ENCODE data around the gene CBS.
A peak's percentile ranks its signal among the peaks of the same experiment; 100 is the strongest.
"Not testable (repeated sequence)": the region's sequence is repeated elsewhere in the genome, so short reads cannot be mapped to it uniquely, and the experiment has no call there.

CBS gene

GRCh38 chr21:43066690-43067089 is 8.9 kb downstream of the CBS start:
- DNase-seq, result not testable (repeated sequence)

DNA sequence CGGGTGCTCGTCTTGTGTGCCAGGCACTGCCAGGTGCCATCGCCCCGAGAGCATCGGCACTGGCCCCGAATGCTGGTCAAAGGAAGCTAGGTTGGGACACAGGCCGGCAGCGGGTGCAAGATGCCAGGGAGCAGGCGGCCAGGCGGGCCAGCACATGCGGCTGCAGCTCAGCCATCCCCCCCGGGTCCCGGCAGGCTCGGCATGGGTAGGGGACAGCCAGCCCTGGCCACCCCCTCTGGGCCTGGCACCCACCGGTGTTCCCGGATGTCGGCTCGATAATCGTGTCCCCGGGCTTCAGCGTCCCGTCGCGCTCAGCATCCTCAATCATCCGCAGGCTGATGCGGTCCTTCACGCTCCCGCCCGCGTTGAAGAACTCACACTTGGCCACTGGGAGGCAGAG is 9.6 kb downstream of the CBS start:
- DNase-seq, result not testable (repeated sequence)

GRCh38 chr21:43064265-43064917 is 11.2 kb downstream of the CBS start:
- DNase-seq, result not testable (repeated sequence)

- not testable (repeated sequence) for DNase-seq
Observed at GRCh38 chr21:43062955-43063664, 12.5 kb downstream of the CBS start.

GRCh38 chr21:43053112-43053511 is 22.5 kb downstream of the CBS start:
- DNase-seq, result not testable (repeated sequence)

DNA sequence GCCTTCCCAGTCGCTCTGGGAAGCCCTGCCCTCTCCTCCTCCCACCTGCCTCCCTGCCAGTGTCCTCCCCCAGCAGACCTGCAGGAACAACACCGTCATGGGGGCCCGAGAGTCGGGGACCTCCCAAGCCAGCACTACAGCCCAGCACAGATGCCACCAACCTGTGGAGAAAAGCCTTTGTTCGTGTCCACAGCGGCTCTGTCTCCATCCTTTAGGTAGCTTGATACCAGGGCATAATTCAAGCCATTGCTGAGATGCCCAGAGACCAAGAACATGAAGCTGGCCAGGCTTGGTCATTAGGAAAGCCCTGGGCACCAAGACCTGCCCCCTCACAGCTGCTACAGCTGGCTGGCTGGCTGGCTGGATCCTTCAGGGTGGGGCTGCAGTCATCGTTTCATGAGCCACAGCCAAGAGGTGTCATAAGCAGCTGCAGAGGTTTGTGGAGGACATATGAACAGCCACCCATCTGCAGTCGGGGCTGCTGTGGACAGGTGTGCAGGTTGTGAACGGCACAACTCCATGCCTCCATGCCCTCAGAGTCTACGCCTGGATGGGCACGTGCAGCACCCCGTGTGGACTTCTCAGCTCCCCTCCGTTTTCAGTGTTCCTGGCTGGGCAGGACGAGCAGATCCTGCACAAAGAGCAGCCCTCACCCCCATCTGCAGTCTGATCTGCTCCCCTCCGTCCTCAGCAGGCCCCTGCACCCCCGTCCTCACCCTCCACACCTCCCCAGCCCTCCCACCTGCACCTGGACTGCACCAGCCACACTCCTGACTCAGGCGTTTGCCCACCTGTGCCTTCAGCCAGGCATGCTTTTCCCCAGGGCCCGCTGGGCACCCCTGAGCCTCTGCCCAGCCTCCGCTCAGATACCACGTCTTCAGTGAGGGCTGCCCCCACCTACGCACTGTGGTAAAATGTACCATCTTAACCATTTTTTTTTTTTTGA is 29.5 kb downstream of the CBS start:
- DNase-seq, result peak; percentile 86

DNA sequence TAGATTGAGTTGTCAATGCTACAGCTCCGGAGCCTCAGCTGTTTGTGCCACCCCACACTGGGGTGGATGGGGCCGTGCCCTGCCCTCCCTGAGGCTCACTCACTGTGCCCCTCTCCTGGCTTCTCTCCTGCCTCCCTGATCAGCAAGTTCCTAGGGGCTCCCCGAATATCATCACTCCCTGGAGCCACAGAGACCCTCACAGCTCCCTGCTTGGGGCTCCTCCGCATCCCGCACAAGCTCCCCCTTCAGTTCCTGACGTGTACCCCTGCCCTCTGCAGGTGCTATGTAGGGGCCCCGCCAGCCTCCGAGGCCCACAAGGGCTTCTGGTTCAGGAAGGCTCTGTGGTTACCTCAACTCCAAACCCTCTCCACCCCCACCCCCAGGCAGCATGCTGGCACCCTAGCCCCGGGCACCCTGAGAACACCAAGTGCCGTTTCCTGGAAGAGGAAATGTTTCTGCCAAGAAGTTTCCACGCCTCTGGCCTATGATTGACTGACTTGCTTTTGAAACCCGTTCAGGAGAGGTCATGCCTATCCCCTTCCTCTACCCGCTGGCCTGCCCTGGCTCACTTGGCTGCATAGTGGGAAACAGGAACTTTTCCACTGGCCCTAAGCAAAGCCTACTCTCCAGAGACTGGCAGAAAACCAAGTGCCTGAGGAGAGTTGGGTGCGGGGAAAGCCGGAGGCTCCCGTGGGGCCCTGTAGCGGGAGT is 30.3 kb downstream of the CBS start:
- DNase-seq, result peak; percentile 38

GRCh38 chr21:43044547-43044946 is 31.1 kb downstream of the CBS start:
- DNase-seq, result peak; percentile 83

GRCh38 chr21:43043291-43043690 is 32.3 kb downstream of the CBS start:
- not testable (repeated sequence) for DNase-seq

- not testable (repeated sequence) for DNase-seq
Observed at GRCh38 chr21:43042169-43042568, 33.5 kb downstream of the CBS start.

GRCh38 chr21:43038659-43039044 is 37.0 kb downstream of the CBS start:
- DNase-seq, result not testable (repeated sequence)

GRCh38 chr21:43037918-43038658 is 37.5 kb downstream of the CBS start:
- not testable (repeated sequence) for DNase-seq

DNA sequence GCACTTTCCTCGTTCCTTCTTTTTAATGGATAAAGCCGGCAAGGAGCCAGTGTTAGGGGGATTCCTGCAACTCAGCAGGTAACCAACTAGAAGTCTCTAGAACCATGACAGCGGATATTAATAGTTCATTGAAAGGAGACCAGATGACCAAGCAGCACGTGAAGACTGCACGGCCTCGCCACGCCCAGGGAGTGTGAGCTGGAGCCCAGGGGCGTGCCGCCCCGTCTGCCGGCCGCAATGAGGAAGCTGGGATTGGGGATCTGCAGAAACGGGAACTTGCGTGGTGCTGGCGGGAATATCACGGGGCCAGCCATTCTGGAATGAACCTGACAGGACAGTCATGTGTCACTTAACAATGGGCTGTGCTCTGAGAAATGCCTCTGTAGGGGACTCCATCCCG is 38.7 kb downstream of the CBS start:
- DNase-seq, result not testable (repeated sequence)

DNA sequence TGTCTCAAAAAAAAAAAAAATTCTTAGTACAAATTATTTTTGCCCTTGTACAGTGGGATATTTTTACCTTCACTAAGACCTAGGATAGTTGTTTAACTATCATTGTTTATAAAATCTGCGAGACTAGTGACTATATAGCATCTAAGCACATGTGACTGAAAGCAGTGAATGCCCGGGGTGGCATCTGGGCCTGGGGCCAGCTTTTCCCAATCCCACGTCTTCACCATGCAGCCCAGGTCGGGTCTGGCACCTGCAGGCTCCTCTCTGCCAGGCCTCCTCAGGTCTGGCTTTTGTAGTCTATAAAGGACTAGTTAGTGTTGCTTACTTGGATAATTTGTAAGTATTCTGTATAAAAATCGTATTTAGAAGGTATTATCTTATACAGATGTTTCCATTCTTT is 40.8 kb downstream of the CBS start:
- DNase-seq, result no peak

DNA sequence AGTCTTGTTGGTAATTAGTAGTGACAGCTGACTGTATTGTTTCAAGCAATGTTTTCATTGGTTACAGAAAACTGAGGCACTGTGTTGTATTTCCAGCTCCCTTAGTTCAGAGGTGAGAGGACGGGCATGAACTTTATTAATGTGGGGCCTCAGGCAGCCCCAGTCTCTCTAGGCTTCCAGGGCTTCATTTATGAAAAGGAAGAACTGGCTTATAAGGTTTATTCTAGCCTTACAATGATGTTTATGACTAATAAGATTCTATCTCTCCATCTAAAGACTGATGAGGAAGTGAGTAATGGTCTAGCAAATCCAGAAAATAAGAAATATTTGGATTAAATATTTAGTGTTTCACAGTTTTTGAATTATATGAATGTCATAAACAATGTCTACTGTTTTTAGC is 41.5 kb downstream of the CBS start:
- no peak for DNase-seq

DNA sequence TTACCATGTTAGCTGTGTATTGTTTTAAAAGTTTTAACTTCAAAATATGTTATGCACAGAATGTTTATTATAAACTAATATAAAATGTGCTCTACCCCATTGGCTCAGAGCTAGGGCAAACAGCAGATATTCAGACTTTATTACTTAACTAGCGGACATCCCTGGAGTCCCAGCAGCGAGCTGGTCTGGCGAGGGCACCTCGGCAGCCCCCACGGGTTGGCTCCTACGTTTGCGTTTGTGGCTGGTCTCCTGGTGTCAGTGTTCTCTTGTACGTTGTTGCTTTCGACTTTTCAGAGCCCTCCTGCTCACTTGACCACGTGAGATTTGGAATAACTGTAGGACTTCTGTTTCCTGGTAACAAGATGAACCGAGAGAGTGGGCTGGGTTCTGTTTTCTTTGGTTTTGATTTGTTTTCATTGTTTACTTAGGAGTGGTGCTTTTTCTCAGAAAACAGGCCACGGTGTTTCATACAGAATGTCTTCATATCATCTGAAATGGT is 44.5 kb downstream of the CBS start:
- DNase-seq, result no peak

DNA sequence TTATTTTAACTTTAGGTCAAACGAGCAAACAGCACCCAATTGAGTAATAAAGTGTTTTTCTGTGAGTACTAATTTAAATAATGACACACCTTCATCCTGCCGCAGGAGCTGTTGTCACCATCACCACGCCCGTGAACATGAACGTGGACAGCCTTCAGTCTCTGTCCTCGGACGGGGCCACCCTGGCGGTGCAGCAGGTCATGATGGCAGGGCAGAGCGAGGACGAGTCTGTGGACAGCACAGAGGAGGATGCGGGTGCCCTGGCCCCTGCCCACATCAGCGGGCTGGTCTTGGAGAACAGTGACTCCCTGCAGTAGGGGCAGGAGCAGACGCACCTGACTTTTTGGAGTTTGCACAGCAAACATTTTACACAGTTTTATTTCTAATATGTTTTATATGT is 45.9 kb downstream of the CBS start:
- DNase-seq, result no peak

DNA sequence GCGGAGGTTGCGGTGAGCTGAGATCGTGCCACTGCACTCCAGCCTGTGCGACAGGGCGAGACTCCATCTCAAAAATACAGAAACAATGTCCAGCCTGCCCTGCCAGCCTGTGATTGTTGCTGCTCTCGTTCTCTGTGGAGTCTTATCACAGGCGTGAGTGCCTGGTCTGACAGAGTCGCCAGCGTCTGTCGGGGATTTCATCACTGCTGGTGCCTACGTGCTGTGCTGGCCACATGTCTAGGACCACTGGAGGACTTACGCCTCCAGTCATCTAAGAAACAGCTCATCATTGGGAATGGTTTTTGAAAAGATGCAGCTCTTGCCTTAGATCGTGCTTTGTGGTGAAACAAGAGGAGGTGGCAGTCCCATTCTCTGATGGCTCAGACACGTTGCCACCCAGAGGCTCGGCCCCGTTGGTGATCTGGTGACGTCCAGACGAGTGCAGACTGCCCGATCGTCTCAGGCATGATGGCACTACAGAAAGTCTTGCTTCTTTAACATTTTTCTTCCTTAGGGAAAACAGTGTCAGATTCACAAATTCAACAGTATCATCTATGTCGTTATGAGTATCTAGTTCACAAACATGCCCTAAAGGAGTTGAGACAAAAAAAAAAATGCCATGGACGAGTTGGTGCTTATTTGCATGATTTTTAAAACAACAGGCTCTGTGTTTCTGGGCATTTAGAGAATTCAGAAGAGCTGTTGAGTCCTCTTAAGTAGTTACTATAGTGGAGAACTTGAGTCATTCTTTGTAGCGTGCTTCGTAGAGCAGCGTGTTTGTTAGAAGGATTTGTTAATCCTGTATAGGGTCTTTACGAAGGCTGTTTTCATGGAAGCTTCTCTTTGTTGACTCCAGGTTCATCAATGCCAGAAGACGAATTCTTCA is 47.5 kb downstream of the CBS start:
- no peak for DNase-seq

GRCh38 chr21:43025636-43026180 is 49.9 kb downstream of the CBS start:
- DNase-seq, result no peak

GRCh38 chr21:43024439-43025136 is 51.0 kb downstream of the CBS start:
- DNase-seq, result no peak
